ENCODE measurements around the gene TSR3.

TSR3 gene

GRCh38 chr16:1350691-1351090, 987 bp downstream of the TSR3 start:
- DNase-seq = no peak

GRCh38 chr16:1349951-1350350, 1.7 kb downstream of the TSR3 start:
- DNase-seq = no peak

- DNase-seq = no peak
Measured at GRCh38 chr16:1349351-1349750, 2.3 kb downstream of the TSR3 start.

GRCh38 chr16:1348926-1349325, 2.8 kb downstream of the TSR3 start:
- no peak for DNase-seq

GRCh38 chr16:1348441-1348840, 3.2 kb downstream of the TSR3 start:
- DNase-seq = no peak

- DNase-seq = no peak
Measured at GRCh38 chr16:1347962-1348361, 3.7 kb downstream of the TSR3 start.

- DNase-seq = no peak
Measured at GRCh38 chr16:1347286-1347855, 4.3 kb downstream of the TSR3 start.

- no peak for DNase-seq
Measured at GRCh38 chr16:1346422-1347285, 5.0 kb downstream of the TSR3 start.

- no peak for DNase-seq
Measured at GRCh38 chr16:1345651-1346421, 5.8 kb downstream of the TSR3 start.

- DNase-seq = no peak
Measured at GRCh38 chr16:1345087-1345486, 6.6 kb downstream of the TSR3 start.

- DNase-seq = no peak
Measured at GRCh38 chr16:1344499-1344898, 7.2 kb downstream of the TSR3 start.

GRCh38 chr16:1343428-1344242, 8.0 kb downstream of the TSR3 start:
- DNase-seq = no peak

GRCh38 chr16:1342526-1343427, 8.9 kb downstream of the TSR3 start:
- peak; percentile 70 for DNase-seq

GRCh38 chr16:1341495-1342420, 9.9 kb downstream of the TSR3 start:
- no peak for DNase-seq

GRCh38 chr16:1340730-1341494, 10.8 kb downstream of the TSR3 start:
- DNase-seq = no peak

GRCh38 chr16:1338855-1339675, 12.6 kb downstream of the TSR3 start:
- DNase-seq = no peak

GRCh38 chr16:1338119-1338730, 13.5 kb downstream of the TSR3 start:
- DNase-seq = no peak

- DNase-seq = no peak
Measured at GRCh38 chr16:1337486-1337885, 14.2 kb downstream of the TSR3 start.

- DNase-seq = no peak
Measured at GRCh38 chr16:1336619-1337018, 15.1 kb downstream of the TSR3 start.
